SIG-M5 treated with dmso at 0.1 percent for 504 hours (cell line): Measurements from ENCODE around the gene MCRIP2.
"Not testable (repeated sequence)": the region's sequence is repeated elsewhere in the genome, so short reads cannot be mapped to it uniquely, and the experiment has no call there.

Experiments
- DNase-seq: peaks from one replicate; lab custom pipeline; 2025; ENCODE audit not compliant: unreplicated experiment; lab: John Stamatoyannopoulos, UW

Gene MCRIP2

DNA sequence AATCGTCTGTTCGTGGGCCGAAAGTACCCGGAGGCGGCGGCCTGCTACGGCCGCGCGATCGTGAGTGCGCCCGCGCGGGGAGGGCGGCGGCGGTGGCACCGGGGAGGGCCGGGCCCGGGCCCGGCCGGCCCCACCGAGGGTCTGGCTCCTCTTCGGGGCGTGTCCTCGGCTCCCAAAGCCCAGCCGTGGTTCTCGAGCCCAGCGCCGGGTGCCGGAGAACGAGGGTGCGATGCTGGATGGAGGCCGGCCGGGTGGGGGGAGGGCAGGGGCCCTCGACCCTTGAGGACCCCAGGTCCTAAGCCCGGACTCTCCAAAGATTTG is 39.0 kb downstream of the MCRIP2 start:
- DNase-seq = no peak

DNA sequence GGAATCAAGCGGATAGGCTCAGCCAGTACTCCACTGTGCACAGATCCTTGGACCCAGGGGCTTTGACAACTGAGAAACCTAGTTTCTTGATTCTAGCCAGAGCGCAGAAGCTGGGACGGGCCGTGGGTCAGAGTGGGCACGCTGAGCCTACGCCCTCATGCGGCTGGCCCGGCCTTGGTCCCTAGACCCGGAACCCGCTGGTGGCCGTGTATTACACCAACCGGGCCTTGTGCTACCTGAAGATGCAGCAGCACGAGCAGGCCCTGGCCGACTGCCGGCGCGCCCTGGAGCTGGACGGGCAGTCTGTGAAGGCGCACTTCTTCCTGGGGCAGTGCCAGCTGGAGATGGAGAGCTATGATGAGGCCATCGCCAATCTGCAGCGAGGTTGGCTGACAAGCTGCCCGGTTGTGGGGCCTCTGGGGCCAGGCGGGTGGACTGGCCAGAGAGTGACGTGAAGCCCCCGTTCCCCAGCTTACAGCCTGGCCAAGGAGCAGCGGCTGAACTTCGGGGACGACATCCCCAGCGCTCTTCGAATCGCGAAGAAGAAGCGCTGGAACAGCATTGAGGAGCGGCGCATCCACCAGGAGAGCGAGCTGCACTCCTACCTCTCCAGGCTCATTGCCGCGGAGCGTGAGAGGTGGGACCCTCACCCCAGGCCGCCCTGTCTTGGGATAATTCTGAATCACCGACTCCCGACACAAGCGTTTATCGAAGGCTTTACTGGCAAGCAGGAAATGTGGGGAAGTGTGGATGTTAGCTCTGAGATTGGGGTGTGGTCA is 39.5 kb downstream of the MCRIP2 start:
- DNase-seq = no peak

DNA sequence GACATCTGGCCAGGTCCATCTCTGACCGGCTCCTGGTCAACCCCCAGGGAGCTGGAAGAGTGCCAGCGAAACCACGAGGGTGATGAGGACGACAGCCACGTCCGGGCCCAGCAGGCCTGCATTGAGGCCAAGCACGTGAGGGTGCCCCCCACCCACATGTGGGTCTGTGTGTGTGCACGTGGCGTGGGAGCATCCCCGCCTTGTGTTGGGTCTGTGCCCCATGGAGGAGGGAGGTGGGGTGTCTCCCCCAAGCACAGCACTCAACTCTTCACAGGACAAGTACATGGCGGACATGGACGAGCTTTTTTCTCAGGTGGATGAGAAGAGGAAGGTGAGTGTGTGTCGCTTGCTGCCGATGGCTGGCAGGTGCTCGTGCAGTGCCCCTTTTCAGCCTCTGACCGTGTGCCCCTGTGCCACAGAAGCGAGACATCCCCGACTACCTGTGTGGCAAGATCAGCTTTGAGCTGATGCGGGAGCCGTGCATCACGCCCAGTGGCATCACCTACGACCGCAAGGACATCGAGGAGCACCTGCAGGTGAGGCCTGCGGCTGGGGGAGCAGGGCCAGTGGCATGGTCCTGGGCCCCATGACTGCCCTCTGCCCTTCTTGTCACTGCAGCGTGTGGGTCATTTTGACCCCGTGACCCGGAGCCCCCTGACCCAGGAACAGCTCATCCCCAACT is 40.3 kb downstream of the MCRIP2 start:
- DNase-seq = no peak

DNA sequence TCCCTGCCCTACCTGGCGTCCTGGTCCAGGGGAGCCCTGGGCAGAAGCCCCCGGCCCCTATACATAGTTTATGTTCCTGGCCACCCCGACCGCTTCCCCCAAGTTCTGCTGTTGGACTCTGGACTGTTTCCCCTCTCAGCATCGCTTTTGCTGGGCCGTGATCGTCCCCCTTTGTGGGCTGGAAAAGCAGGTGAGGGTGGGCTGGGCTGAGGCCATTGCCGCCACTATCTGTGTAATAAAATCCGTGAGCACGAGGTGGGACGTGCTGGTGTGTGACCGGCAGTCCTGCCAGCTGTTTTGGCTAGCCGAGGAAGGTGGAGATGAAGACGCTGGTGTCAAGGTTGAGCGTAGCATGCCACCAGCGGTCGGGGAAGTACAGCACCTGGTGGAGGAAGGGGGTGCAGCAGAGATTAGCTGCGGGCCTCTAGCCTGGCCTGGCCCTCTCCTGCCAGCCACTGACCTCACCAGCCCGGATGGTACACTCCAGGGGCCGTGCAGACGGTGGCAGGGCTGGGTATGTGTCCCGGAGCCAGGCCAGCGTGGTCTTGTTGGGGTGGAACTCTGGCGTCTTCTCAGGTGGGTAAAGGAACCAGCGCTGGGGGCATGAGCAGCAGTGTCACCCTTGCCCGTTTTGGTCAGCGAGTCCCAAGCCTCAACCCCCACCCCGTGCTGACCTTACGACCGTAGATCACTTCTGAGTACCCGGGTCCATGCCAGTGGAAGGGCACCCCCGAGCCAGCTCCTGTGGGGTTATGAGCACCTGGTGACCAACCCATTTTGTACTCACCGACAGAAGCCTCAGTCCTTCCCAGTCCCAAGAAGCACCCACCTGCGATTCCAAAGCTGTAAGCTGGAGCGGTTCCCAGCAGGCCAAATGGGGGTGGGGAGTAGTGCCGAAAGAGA is 41.1 kb downstream of the MCRIP2 start:
- DNase-seq = no peak

DNA sequence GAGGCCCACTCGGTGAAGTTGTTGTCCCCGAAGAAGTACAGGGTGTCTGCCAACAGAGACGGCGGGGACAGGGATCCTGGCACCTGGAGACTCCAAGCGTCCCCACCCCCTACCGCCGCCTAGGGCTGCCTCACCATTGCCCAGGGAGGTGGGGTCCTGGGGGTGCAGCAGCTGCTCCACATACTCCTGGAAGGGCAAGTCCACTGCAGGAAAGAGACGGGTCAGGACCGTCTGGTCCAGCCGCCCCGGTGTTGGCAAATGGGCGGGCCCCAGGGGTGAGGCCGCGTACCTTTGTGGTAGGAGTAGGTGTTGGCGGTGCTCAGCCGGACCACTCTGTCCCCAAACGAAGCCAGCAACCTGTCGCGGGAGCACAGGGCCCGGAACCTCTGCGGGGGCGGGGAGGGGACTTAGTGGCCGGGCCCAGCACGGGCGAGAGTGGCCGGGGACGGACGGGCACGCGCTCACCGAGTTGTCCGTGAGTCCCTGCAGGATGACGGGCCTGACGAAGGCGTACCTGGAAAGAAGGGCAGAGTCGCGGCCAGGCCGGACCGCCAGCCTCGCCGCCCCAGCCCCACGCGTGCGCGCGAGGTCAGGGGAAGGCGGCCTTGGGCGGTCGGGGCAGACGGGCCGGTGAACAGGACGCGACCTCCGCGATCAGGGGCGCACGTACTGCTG is 41.9 kb downstream of the MCRIP2 start:
- no peak for DNase-seq

DNA sequence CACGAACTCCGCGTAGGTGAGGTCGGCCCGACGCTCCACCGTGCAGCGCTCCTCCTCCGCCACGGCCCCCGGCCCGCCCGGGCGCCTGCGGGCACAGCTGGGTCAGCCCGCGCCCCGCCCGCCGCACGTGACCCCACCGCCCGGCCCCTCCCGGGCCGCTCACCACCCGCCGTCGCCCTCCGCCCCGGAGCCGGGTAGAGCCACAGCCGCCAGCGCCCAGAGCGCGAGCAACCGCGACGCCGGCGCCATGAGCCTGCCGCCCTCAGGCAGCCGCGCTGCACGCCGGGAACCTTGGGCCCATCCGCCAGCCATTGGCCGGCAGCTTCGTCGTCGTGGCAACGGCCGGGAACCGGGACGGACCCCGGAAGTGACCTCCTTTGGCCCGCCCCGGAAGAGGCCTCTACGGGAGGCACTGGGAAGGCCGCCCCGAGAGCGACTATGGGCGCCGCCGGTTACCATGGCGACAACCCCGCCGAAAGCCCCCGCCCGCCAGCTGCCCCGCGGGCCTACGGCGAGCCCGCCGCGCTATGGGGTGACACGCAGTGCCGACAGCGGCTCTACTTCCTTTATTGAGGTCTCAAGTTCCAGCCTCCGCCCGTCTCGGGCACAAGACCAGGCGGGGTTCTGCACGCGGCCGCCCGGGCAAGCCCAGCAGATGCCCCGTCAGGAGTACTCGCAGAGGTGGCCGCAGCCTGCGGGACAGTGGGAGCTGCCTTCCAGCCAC is 42.6 kb downstream of the MCRIP2 start, which contains the start of gene JMJD8:
Gene JMJD8 (minus strand): TSS at position 264 of the 724 bp plus-strand sequence. CDS start 15 bp downstream, at position 249.
- DNase-seq = peak; percentile 90

DNA sequence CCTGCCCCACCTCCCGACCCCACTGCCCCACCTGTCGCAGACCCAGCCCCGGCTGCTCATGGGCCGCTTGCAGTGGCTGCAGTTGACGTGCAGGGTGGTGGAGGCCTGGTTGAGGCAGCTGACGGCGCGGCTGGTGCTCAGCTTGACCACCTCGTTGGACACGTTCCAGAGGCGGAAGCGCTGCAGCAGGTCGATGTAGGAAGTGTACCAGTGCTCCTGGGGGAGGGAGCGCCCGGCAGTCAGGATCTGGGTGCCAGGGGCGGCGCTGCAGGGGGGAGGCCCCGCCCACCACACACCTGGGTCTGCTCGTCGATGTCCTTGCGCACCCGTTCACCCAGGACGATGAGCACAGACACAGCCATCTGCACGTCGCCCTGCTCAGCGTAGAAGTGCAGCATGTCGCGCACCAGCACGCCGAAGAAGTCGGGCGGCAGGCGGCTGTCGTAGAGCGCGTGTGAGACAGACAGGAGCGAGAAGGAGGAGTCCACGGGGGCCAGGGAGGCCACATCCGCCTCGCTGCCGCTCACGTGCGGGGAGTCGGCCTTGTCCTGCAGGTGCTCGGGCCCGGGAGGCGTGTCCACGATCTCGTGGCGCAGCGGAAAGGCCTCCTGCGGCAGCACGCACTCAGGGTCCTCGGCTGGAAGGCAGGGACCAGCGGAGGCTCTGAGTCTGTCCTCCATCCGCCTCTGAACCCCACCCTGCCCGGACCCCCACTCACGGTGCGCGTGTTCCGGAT is 43.5 kb downstream of the MCRIP2 start:
- DNase-seq = no peak

DNA sequence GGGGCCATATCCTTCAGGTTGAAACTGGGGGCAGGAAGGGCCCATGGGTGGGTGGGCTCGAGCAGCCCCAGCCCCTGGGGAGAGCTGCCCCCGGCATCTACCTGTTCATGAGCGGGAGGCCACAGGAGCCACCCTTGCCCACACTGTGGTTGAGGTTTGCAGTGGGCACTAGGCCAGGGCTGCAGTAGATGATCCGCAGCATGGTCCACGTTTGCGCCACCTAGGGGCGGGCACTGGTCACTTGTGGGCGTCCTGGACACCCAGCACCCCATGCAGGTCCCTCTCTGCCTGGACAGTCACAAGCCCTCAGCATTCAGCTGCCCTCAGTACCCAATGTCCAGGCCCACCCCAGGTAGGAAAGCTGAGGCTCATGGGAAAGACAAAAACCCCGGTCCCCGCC is 44.3 kb downstream of the MCRIP2 start:
- no peak for DNase-seq

DNA sequence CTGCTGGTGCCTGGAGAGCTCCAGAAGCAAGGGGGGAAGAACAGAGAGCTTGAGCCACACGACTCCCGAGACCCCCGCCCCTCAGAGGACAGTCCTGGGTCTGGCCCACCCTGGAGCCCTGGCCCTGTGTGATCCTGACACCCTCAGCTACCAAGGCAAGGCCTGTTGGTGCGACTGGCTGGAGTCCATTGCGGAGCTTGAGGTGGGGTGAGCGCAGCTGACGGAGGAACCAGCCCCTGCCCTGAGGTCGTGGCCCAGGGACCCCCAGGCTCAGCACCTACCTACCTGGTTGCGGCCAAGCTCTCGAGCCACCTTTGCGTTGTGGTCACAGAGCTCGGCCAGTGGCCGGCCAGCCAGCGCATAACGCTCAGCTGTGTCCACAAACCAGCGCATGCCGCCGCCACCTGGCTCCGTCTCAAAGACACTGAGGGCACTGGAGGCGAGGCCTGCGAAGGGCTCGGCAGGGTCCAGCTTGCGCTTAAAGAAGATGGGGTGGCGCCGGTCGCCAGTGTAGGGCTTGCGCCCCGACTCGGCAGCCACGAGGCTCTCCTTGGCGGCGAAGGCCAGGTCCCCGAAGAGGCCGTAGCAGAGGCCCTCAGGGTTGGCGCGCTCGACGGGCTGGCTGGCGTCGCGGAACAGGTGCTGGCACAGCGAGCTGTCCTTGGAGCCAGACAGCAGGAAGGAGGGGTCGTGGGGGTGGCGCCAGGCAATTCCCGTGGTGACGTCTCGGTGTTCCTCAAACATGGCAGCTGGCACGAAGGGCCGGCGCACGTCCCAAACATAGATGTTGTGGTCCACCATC is 45.0 kb downstream of the MCRIP2 start:
- DNase-seq = no peak

DNA sequence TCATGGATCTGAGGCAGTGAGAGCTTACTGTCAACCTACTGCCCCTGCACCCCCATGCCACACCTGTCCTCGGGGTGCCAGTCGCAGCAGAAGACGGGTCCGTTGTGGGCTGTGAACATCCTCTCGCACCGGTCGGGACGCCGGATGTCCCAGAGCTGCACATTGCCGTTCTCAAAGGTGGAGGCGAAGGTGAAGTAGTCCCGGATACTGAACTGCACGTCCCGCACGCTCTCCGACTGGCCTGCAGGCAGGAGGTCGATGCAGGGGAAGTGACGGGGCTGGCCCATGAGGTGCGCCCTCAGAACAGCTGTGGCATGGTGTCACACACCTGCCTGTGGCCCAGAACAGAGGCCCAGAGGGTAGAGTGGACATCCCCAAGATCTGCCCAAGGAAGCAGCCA is 45.9 kb downstream of the MCRIP2 start:
- DNase-seq = no peak

DNA sequence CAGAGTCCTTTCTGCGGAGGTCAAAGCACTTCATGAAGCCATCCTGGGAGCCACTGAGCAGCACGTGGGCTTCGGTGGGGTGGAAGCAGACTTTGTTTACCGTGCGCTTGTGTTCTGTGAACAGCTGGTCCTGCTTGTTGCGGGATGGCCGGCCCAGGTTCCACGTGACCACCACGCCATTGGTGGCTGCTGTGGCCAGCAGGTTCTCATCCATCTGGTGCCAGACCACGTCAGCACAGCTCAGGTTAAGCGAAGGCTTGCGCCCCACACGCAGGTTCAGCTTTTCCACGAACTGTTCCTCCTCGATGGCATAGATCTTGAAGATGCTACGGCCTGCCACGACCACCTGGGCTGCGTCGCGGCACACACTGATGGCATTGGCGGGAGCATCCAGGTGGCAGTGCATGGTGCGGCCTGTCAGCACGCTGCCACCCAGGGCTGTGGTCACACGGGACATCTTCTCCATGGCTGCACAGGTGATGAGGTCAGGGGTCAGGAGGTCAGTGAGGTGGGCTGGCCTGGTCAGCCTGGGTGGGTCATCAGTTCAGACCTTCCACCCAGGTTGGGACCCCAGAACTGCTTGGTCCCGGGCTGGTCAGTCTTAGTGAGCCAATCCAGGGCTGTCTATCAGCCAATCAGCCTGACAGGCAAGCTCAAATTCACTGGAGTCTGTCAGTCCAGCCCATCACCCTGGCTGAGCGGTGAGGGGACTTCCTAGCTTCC is 47.7 kb downstream of the MCRIP2 start:
- DNase-seq = no peak

DNA sequence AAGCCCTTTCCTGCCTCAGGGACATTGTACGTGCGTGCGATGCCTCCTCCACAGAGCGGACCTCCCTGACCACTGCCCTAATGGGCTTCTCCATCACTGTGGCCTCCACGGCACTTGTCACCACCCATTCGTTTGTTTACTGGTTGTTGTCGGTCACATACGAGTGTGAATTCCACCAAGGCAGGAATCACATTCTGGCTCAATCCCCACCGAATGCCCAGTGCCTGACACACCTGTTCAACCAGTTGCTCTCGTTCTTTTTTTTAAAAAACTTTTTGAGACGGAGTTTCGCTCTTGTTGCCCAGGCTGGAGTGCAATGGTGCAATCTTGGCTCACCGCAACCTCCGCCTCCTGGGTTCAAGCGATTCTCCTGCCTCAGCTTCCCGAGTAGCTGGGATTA is 49.6 kb downstream of the MCRIP2 start:
- DNase-seq = not testable (repeated sequence)

DNA sequence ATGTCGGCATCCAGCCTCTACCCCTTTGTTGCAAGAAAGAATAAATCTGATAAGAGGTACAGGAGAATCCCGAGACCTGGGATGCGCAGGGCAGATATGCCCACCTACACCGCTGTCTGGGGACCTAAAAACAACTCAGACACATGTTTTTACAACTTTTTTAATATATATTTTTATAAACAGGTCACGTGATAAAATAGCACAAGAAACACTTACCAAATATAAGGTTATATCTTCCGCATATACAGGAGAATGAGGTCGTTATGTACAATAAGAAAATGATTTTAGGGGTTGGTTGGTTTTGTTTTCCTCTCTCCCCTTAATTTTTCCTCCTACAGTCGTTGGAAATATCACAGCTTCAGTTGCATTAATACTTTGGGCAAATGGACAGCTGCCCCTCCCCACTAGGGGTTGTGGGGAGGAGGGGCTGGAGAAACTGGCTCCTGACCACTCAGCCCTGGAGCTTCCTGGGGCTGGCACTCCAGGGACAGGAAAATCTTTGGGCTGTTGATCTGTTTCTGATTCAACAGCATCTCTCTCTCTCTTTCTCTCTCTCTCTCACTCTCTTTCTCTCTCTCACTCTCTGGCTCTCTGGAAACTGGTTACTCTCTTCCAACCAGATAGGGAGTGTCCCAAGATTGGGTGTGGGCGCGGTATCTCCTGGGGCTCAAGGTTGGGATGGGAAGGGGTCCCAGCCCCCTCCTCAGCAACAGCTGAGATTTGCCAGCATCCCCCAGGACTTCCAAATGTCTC is 50.9 kb downstream of the MCRIP2 start:
- no peak for DNase-seq

DNA sequence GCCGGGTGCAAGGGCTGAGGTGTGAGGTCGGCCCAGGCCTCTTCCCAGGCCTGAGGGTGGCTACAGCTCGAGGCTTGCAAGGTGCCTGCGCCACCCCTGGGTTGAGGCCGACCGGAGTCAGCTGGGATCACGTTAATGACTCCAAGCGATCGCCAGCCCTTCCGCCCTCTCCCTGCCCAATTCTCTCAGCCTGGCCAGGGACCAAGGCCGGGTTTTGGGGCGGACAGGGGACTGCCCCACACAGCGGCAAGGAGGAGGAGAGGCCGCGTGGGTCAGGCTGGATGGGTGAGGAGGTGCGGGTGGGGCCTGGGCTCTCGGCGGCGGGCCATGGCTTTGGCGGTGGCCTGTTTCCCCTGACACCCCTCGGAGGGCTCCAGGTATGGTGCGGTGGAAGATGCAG is 51.7 kb downstream of the MCRIP2 start:
- no peak for DNase-seq

DNA sequence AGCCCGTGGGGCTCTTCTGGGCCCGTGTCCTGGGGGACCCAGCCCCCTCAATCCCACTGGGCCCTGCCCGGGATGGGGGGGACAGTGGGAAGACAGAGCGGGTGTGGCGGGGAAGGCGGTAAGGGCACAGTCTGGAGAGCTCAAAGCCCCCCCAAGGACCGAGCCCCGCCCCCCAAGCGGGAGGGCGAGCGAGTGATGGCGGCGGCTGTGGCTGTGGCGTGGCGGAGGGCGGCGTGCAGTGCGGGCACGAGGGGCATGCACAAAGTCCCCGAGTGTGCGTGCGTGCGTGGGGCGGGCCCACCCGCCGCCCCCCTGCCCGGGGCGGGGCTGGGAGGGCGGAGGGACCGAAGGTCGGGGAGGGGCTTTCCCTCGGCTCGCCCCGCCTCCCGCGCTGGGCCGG is 52.1 kb downstream of the MCRIP2 start:
- no peak for DNase-seq

DNA sequence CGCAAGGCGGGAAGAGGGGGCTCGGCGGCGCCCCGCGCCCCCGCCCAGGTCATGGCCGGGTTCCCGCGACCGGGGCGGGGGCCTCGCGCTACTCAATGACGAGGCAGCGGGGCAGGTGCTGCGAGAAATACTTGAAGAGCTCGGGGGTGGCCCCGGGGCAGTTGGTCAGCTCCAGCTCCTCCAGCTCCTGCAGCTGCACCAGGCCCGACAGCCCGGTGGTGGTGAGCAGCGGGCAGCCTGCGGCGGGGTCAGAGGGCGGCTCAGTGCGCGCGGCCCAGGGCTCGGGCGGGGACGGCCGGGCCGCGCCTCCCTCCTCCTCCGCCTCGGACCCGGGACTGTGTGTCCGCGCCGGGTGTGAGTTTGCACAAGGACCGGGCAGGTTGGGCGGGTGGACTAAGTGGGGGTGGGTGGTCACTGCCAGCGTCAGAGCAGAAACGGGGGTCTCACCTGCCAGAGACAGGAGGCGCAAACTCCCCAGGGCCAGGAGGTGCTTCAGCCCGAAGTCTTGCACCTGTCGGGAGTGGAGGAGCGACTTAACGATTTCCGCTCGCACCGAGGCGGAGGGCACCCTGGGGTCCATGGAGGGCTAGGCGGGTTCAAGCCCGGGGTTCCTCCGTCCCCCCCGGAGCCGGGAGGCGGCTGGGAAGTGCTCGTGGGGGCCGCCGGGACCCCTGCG is 52.7 kb downstream of the MCRIP2 start:
- DNase-seq = no peak

DNA sequence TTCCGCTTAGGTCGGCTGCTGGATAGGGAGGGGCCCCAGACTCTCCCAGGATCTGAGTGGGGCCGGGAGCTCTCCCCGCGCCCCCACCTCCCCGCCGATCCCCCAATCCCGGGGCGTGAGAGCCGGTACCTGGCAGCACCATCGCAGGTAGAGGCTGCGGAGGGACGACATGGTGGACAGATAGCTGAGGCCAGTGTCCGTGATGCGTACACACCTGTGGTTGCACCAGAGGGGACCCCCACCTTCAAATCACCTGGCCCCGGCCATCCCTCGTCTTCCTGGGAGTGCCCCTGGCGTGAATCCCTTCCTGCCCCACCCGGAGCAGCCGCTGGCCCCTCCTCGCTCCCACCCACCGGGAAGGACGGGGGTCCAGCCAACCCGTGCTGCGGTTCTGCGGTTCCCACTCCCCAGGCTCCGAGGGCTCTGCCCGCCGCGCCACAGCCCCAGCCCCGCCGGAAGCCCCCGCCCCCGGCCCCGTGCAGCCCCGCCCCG is 53.3 kb downstream of the MCRIP2 start:
- no peak for DNase-seq
